ENCODE results near the gene TENM4.

Gene TENM4

DNA sequence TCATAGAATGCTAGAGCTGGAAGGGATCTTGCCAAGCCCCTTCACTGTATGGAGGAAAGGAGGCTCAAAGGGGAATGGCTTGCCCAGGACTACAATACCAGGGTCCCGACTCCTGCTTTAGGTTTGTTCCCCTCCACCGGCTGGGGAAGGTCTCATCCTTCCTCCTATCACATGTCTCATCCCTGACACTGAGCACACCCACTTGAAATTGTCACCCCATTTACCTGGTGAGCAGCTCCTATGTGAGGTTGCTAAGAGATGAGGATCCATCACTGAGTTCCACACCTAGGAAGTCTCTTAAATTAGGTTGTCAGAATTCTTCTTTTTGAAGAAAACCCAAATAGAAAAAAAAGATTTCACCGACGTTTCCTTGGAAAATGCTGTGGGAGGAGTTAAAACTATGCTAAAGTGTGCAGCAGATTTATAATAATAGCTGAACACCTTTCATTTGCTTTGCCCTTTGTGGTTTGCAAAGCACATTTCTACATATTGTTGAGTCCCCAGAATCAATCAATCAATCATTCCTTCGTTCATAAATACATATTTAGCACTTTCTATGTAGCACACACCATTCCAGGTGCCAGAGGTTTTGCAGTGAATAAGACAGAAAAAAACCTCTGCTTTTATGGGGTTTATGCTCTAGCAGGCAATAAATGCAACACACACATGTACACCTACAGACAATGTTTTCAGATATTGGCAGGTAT is 91.7 kb downstream of the TENM4 start:
- no peak for DNase-seq (ENCODE audit: low read depth in 2 of 3, low spot score in 2 of 3)

DNA sequence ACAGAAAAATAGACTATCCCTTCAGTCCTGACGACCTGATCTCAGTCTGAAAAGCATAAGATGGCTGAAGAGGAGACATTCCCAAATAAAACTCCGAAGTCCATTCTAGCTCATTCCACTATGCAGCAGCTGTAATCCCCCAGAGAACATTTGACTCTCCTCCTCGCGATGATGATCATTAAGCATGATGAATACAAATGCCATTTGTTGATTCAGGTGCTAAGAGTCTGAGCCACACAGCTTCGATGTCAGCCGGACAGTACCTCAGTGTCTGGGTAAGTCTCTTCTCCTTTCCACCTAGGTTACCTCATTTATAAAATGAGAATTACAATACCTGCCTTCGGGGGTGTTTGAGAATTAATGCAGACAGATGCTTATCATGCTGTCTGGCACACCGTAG is 94.8 kb downstream of the TENM4 start:
- no peak for DNase-seq (ENCODE audit: low read depth in 2 of 3, low spot score in 2 of 3)

DNA sequence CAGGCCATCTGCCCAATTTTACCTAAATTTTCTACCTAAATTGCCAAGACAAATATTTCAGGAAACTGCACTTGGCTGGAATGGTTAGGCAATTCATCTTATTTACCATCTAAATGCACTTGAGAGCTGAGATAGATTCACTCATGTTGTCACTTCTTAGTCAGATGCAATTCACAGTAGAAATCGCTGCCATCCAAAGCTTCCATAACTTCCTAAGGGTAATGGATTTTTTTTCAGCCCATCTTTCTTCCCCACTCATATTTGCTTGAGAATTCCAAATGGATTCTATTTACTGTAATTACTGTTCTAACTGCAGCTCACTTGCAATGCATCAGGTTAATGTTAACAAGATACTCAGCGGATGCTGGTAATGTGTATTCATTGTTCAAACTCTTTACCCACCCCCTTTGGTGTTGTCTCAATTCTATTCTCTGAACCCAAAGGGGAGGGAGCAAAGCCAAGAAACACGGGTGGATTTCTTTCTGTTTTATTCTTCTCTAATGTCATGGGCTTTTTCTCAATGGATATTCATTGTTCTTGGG is 96.0 kb downstream of the TENM4 start:
- no peak for DNase-seq (ENCODE audit: low read depth in 2 of 3, low spot score in 2 of 3)

DNA sequence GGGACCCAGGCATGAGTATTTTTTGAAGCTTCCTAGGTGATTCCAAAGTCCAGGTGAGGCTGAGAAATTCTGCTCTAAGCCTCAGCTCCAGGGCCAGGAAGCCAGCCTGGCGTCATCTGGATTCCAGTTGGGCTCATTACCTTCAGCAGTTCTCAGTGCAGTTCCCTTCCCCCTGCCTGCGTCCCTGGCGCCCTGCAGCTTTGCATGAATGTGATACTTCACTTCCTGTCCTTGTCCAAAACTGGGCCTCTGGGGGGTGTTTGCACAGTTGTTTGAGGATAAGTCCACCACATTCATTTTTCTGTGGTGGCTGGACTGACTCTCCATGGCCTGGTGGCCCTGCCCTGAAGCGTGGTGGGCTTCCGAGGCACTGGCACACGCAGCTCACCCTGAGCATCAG is 98.1 kb downstream of the TENM4 start:
- DNase-seq (ENCODE audit: low read depth in 2 of 3, low spot score in 2 of 3) = no peak

DNA sequence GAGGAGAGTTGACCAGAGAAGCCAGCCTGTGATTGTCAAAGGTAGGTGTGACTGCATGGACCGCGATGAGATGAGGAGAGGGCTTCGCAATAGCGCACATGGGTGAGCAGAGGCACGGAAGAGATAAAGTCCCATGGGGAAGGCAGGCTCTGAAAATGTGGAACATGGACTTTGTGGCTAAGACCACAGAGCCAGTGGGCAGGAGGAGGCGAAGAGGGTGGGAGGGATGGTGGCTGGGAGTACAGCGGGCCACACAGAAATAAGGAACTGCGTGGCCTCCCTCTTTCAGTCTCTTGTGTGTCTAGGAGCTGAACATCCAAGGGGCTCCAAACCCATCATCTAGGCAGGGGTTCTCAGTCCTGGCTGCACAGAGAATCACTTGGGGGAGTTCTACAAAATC is 98.6 kb downstream of the TENM4 start:
- no peak for DNase-seq (ENCODE audit: low read depth in 2 of 3, low spot score in 2 of 3)

DNA sequence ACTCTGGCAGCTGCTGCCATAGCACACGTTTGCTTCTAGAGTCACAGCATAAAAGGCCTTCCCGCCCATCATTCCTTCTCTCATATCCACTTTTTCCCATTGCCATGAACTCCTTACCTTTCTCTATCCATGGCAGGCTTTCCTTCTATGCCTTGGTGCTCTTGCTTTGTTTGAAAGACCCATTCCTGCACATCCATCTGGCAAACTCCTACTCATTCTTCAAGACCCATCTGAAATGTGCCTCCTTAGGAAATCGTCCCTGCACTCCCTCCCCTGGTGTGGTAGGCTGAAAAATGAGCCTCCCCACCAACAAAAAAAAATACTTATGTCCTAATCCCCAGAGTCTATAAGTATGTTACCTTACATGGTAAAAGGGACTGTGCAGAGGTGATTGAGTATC is 100.3 kb downstream of the TENM4 start:
- DNase-seq (ENCODE audit: low read depth in 2 of 3, low spot score in 2 of 3) = no peak

DNA sequence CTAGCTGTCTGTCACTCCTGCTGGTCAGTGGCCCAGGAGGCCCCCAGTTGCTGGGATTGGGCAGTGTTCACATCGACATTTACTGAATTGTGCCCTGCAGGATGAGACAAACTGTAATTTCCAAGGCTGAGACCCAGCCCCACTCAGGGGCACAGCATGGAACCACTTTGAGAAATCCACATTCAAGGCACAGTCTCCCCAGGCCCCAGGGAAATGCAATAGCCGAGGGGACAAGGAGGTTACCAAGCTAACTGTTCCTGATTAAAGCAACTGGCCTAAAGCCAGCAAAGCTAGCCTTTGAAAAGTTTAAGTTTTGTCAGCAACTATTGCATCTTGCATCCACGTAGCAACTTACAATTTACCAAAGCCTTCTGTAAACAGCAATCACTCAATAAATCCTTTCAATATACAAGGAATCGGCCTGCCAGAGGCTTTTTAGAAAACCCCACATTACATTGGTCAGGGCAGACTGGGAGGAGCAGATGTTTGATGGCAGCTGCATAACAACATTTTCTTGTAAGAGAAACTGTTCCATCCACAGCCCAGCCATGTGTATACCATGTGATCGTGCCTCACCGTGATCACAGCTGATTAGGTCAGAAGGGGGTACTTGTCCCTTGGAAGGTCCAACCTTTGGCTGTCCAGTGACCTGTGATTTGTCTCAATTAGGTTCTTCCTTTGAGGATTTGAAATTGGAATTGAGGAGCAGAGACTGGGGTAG is 103.9 kb downstream of the TENM4 start:
- no peak for DNase-seq (ENCODE audit: low read depth in 2 of 3, low spot score in 2 of 3)

DNA sequence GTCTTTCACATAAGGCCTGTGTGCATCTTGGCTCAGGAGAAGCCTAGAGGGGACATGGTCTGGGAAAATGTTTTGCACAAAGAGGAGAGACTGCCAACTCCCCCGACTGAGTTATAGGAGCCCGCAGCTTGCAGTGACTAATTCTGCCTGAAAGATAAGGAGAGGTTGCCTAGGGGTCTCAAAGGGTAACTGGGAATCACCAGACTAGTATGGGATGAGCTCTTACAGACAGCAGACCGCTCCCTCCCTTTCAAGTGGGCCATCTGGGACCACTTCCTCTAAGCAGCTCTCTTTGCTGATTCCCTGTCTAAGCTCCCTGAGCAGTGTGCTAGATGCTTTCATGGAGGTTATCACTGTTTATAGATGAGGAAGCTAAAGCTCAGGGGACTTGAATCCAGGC is 105.1 kb downstream of the TENM4 start:
- DNase-seq (ENCODE audit: low read depth in 2 of 3, low spot score in 2 of 3) = no peak

DNA sequence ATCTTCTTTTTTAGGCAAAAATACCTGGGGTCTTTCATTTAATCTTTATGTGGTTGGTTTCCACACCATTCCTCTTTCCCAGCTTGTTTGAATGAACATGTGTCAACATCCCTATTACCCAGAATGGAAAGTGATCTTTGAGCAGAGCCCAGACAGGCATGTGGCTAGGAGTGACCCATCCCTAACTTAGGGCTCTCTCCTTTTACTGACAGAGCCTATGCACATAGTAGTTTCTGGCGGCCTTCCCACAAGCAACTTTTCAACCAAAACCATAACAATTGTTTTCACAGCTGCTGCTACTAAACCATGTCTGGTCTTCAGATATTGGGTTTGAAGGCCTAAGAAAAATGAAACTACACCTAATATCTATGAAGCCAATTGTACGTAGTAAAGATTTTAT is 107.5 kb downstream of the TENM4 start:
- no peak for DNase-seq (ENCODE audit: low read depth in 2 of 3, low spot score in 2 of 3)

DNA sequence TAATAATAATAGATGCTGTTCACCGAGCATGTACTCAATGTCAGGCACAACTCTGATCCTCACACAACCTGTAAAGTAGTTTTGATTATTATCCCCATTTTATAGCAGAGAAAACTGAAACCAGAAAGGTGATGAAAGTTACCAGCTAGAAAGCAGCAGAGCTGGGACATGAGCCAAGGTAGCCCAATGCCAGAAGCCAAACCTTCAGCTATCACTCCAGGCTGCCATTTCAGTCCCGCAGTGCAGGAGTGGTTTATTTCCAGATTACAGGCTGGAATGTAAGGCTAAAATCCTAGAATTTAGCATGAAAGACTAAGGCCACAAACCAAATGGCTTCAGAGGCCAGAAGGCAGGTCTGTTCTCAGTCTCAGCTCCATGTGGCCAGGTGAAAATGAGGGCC is 108.8 kb downstream of the TENM4 start:
- DNase-seq (ENCODE audit: low read depth in 2 of 3, low spot score in 2 of 3) = no peak

DNA sequence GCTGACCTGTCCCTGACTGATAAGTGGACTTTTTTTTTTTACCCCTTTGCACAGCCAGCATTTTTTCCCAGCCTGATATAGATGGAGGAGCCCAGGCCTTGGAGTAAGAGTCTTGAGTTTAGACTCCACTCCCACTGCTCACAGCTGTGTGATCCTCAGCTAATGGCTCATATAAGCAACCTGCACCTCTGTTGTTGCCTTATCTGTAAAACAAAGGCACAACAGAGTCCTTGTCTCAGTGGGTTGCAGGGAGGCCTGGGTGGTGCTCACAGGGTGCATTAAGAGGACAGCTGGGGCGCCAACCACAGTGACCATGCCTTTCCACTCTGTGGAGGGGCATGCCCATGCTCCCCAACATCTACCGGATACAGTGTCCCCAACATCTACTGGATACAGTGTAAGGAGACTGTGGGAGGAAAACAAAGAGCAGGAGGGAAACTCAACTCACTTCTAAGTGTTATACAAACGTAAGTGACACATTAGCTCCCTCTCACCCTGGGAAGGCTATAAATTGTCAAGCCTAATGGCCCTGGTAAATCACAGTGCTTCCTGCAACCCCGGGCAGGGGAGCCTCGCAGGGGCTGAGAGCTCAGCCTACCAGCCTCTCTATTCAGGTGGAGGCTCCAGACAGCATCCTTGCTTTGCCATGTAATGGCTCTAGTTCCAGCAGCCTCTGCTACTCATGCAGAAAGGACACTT is 109.5 kb downstream of the TENM4 start:
- no peak for DNase-seq (ENCODE audit: low read depth in 2 of 3, low spot score in 2 of 3)

DNA sequence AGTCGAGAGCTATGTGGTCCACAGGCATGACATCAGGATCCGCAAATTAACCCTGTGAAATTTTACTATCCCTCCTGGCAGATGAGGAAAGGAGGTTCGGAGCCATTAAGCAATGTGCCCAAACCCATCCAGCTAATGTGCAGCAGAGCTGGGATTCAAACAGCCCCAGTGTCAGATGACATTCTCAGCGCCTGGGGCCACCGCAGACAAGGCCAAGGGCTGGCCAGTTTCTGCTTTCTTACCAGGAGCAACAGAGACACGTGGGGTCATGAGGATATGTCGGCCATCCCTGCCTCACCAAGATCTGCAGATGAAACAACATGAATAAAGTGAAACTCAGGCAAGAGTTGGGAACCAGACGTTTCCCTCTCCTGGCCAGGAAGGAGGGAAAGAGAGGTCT is 110.2 kb downstream of the TENM4 start:
- DNase-seq (ENCODE audit: low read depth in 2 of 3, low spot score in 2 of 3) = no peak

DNA sequence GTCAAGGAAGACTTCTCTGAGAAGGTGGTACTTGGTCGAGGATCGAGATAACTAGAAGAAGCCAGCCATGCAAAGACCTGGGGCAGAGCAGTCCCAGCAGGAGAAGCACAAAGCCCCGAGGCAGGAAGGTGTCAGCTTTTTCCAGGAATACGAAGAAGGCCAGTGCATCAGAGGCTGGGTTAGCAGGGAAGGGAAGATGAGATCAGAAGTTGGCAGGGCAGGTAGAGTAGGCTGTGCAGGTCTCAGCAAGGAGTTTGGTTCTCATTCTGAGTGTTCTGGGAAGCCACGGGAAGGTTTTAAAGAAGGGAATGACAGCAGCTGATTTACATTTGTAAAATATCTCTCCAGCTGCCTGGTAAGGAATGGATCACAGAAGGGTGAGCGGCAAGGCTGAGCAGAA is 111.3 kb downstream of the TENM4 start:
- DNase-seq (ENCODE audit: low read depth in 2 of 3, low spot score in 2 of 3) = no peak

DNA sequence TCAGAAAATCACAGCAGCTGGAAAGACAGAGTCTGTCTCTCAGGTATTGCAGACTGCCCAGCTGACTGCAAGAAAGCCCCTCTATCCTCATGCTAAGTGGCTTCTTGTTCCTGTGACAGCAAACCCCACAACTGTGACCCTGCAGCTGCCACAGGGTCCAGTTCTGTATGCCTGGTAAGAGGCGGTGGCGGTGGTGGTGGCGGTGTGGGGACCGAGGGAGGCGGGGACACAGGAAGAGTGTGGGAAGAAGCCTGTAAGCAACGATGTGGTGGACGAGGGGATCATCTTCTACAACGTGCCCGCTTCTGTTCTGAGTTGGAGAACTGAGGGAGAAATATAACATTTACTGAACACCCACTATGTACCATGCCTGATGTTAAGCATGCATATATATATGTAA is 112.4 kb downstream of the TENM4 start:
- DNase-seq (ENCODE audit: low read depth in 2 of 3, low spot score in 2 of 3) = no peak

DNA sequence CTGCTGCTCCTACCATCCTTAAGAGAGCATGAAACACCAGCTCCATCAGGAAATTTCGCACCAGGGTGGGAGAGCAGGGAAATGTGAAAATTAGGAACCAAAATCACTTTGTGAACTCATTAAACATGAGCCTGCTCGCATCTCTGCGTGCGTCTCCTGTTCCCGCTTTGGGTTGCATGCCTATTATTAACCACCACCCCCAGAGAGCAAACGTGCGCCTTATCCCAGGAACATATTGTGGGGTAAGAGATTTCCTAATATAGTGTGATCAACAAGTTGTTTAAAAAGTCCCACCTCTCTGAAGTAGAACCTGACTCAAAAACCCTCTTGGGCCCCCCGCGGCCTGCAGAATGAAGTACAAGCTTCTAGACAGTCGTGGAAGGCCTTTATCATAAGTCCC is 115.0 kb downstream of the TENM4 start:
- no peak for DNase-seq (ENCODE audit: low read depth in 2 of 3, low spot score in 2 of 3)

DNA sequence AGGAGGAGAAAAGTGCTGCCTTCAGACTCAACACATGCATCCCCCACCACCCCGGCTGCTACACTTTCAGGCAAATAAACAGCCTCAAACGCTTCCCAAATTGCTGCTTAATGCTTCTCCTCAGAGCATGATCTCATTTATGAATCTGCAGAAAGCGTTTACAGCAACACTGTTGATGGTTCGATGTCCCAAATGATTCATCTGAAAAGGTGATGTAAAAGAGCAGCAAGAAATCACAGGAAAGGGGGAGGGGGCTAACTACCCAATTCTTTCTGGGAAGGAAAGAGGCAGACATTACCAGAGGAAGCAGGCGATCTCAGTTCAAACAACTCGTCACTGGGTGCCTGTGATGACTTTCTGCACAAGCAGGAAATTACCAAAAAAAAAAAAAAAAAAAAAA is 119.6 kb downstream of the TENM4 start:
- no peak for DNase-seq (ENCODE audit: low read depth in 2 of 3, low spot score in 2 of 3)

DNA sequence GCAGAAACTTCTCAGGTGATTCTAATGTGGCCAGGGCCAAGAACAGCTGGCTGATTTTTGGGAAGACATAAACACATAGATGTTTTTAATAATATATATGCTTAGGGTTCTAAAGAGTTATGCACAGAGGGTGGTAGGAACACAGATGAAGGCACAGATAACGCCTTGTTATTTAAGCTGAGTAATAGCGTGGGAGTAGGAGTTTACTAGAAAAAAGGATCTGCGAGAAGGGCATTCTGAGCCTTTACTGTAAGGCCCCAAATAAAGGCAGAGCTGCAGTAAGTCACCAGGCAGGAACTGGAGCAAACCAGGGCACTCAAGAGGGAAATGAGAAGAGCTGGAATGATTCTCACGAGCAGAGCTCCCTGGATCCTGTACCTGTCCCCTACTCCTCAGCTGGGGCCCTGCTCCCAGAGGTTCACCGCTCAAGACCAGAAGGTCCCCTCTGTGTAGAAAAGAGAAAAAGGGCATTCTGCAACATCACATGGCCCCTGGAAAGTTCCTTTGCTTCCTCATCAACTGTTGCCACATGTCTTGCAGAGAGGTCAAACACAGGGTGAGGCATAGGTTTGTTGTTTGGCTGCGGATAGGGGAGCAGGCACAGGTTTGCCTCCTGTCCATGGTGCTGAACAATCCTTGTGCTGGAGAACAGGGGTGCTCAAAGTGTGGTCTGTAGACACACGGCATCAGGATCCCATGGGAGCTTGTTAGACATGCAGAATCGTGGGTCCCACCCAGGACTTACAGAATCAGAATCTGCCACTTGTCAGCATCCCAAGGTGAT is 125.7 kb downstream of the TENM4 start:
- no peak for DNase-seq (ENCODE audit: low read depth in 2 of 3, low spot score in 2 of 3)

DNA sequence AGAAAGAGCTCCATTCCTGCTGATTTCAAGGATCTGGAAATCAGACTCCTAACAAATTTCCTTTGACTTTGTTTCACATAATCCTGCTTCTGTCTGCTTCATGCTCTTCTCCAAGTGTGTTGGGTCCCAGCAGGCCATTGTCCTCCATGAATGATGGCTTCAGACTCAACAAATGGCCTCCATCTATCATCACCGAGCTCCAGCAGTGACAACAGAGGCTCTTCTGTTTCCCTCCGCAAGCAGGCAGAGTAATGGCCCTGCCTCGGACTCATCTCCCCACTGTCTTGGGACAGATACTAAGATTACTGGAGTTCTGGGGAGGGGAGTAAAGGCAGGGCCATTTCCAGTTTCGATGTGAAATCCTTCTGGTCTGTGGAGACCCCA is 127.3 kb downstream of the TENM4 start:
- no peak for DNase-seq (ENCODE audit: low read depth in 2 of 3, low spot score in 2 of 3)

DNA sequence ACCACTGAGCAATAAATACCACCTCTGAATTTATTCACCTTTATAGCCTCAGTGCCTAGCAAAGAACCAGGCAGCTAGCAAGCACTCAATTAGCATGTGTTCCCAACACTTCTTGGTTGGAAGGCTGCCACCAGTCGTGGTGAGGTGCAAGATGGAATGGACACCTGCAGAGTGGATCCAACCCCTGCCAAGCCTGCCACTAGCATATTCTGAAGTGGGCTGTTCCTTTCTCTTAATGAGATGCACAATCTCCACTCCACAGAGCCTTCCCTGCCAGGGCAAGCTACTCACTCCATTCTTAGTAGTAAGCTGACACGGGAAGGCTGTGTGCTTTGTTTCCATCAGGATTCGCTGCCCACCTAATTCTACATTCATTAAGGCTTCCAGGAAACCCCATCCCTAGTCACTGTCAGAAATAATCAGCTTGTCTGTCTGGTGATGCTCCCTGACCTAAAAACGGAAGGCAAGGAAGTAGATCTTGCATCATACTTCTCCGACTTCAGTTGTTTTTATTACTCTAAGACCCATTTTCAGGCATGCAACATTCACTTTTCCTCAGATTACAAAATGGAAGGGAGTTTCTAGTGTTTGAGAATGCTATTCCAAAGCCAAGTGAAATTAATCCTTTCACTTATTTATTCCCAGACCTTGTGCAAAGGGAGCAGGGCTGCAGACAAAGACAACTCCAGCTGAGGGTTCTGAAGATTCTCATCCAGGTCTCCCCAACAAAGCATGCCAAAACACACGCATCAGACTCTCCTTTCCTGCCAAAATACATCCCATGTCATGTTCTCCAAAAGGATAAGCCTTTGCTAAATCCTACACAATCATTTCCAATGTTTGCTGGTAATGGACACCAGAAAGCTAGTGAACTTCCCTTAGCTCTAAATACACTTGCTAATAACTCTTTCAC is 128.0 kb downstream of the TENM4 start:
- no peak for DNase-seq (ENCODE audit: low read depth in 2 of 3, low spot score in 2 of 3)

DNA sequence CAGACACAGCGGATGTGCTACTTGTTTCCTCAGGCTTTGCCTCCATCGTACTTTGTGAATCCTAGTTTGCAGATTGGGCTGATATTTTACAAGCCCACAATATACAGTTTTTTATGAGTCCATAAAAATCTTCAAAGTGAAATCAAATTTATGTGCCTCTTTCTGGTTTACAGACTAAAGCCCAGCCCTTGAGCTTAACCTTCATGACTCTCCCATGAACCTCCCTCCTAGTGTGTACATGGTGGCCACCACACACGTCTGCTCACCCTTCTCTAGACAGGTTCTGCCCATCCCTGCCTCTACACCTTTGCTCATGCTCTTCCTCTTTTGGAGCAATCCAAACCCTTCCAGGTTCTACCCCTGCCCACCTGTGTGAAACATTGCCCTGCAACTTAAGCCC is 129.4 kb downstream of the TENM4 start:
- no peak for DNase-seq (ENCODE audit: low read depth in 2 of 3, low spot score in 2 of 3)

Data from activated CD8-positive, alpha-beta memory T cell treated with anti-CD3 and anti-CD28 coated beads for 48 hours (primary cell).